NOMO-1 treated with DMSO at 0.1 percent for 48 hours (cell line): Measurements from ENCODE around the gene SAMD4A.

Experiments used
- DNase-seq: peaks from one replicate; lab custom pipeline; 2025; ENCODE audit not compliant: unreplicated experiment; lab: John Stamatoyannopoulos, UW

SAMD4A gene

DNA sequence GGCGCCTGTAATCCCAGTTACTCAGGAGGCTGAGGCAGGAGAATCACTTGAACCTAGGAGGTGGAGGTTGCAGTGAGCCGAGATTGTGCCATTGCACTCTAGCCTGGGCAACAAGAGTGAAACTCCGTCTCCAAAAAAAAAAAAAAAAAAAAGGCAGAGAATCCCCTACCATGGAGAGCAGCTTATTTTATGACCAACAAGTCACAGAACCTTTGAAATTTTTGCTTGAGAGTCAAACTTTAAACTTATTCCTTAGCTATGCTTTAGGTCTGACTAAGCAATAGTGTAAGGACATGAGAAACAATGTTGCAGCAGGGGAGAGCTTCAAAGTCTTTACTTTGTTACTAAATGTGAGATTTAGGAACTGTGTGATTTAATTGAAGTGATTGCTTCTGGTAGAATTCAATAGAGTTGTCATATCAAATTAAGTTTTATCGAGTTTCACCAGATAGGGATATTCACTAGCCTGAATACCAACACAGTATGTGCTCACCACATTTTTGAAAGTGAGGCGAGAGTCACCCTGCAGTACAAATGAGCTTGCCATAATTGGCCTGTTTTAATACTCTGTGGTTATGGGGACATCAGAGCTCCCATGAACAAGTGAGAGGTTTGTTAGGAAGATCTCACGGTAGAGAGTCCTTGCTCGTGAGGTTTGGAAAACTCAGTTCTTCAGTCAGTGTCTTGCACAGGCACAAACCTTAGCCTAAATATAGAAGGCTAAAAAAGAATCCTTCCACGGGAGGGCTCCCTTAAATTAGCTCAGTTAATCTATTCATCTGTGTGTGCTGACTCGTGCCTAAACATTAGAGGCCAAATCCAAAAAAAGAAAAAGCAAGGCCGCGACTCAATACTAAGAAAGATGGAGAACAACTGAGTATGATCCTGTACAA is 108.6 kb downstream of the SAMD4A start:
- DNase-seq = no peak

DNA sequence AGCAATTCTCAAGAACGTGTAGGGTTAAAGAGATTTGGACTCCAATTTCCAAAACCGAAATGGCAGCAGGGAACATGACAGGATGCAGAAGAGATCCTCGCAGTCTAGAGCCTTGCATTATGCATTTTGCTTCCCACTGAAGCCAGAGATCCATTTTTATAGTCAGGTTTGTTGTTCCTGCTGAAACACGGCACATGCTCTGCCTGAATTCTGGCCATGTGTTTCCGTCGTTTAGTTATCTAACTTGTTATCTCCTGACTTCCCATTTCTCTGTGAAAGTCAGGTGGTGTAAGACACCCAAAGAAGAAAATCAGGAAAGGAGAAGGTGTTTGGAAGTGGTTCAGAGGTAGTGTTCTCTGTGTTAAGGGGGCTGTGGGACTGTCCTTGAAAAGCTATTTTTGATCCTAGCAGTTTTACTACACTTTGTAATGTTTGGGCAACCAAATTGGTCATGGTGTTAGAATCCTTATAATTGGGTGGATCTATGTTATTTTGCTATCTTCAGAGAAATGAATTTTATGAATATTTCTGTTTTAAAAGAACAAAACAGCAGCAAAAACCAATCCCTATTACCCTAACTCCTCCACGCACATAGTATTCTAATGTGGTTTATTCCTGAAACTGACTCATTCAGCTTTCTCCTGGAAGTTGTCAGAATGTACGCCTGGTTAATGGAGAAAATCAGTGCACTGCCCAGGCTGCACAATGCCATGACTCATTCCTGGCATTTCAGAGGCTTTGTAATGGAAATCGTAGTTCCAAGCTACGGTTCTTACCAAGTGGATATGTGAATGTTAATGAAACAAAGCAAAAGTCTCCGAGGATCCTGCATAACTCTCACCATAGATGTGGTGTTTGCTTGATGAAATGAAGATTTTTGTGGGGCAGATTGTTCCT is 110.1 kb downstream of the SAMD4A start:
- no peak for DNase-seq

DNA sequence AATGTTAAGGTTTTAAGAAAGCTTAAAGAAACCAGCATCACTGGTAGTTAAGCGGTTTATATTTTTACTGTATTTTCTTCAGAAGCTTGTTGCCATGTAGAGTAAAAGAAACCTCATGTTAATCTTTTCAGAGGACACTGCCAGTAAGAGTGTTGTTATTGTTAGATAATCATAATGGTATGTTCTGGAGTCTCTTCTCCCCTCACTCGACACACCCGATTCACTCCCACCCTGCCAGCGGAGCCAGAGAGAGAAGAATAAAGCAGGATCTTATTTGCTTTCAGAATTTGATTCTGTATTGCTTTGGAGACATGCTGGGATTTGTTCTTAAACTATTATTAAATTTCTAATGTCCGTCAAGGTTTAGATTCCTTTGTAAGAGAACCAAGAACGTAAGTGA is 113.7 kb downstream of the SAMD4A start:
- no peak for DNase-seq

DNA sequence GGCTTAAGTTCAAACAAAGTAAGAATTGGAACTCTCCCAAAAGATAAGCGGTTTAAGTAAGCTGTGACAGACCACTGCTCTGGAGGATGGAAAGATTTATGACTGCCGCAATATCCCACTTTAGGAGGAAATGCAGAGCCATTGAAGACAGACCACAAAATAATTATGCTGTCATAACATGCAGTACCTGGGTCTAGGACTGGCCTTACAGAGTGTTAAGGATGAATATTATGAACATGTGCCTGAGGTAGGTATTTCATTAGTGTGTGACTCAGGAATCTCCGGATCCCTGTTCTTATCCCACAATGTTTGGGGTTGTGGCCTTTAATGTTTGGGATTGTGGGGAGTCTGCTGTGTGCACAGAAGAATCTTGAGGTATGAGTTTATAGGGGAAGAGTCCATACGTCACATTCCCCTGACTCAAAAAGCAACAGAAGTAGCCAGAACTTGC is 114.9 kb downstream of the SAMD4A start:
- DNase-seq = peak; percentile 29

DNA sequence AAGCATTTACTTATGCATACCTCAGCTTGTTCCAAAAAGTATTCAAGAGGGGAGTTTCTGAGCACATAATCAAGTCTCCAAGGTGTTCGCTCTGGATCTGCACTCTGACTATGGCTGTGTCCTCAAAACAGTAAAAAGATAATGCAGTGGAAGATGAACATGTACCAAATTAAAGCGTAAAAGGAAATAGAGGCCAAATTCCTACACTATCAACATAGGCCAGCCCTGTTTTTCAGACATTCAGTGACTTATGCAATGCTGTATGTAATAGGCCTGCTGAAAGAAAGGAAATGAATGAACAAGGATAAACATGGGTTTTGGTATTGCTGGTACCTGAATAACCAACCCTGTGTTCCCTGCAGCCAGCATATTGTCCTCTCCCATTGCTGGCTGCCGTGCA is 115.7 kb downstream of the SAMD4A start:
- no peak for DNase-seq

DNA sequence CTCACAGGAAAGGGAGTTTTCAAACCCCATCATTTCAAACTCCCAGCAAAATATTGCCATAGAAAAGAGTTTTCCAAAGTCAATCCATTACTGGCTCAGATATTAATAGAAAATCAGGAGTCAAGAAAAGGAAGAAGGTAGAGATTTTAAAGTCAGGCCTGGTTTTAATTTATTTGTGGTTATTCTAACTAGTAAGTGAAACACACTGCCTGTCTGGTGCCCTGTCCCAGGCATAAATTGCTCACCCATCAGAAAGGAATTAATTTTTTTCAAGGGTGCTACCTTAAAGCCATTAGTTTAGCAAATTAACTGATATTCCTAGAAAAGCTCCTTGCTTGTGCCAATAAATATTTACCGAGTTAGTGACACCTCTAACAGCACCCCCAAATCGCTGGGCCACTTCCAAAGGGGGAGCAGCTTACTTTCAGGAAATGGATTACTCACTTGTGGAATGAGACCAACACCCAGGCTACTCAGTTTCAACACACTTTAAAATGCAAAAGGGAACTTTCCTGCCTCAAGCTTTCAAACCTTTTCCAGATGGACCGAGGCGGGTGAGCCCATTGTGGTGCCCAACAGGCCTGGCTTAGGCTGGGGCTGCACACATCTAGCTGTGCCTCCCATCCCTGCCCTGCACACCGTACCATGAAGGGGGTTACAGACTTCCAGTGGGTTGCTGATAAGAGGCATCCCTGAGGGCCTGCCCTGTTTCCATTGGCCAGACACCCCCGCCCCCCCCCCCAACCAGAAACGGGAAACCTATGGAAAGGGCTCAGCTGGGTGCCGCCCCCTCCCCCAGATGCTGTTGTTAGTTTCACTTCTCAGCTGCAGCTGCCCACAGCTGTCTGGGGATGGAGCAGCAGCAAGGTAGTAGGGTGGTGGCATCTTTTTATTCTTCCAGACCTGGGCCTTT is 117.2 kb downstream of the SAMD4A start:
- no peak for DNase-seq

DNA sequence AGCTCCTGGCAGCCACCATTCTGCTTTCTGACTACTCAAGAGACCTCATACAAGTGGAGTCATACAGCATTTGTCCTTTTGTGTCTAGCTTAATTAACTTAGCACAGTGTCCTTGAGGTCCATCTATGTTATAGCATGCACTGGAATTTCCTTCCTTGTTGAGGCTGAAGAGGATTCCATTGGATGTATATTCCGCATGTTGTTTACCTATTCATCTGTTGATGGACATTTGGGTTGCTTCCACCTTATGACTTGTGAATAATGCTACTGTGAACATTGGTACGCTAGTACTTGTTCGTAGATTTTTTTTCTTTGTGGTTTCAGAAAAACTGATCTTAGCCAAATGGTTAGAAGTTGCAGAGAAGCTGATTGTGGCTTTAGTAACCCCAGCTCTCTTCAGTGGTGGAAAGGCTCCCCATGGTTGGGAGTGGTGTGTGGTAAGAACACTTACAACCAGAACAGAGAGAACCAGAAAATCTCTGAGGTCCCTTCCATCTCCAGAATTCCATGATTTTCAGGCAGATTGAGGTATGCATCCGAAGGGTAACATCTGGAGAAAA is 118.4 kb downstream of the SAMD4A start:
- DNase-seq = no peak

DNA sequence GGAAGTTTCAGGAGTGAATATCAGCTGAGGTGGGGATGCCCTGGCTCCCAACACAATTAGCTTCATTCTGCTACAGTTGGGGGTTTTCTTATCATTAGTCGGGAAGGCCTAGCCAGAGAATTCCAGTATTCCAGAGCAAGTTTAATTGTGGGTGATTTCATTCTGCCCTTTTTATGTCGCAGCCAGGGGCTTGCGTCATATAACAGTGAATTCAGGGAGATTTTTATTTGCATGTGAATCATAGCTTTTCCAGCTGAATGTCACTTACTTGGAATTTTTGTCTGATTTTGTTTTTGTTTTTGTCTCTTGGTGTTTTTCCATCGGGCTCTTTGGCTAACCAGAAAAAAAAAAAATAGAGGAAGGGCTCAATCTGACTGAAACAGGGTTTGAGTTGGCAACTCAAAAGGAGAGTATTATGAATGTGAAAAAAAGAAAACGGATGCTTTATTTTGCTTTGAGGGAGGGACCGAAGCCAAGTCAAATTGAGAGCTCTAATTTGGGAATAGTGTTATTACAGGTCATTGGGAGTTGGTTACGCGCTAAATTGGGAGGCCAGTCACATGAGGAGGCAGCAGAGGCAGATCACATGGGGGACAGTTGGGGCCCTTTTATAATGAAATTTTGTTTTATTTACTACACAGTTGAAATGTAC is 119.4 kb downstream of the SAMD4A start:
- DNase-seq = no peak

DNA sequence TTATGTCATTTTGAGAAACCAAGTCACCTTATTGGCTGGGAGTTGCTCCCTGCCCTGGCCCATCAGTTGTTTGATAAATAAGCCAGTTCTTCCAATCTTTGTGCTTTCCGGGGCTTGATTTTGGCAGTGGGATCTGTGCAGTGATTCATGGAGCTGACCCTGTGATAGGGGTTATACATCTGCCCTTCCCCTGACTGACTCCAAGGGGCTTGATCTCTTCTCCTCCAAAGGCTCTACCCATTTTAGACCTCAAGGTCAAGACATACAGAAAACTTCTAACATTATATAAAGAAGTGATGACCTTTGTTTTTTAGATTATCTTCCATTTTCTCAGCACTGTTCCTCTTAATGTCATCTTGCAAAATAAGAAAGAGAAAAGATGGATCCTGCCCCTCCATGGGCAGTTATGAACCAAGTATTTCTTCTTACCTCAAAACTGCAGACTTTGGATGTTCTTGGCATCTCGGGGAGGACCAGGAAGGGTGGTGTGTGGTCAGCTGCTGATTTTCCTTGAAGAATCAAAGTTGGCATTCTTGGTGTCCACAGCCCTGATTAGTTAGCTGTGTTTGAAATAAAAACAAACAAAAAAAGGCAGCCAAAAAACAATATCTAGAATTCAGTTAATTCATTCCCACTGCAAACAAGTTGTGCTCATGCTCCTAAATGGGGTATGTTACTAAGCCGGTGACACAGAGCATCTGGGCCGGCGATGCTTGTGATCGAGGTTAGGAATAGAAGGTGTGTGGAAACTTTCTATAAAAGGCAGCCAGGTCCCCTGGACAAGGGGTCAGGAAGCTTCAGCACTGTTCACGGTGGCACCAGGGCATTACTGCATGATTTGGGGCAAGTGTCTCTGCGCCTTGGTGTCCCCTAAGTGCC is 120.2 kb downstream of the SAMD4A start:
- DNase-seq = no peak

DNA sequence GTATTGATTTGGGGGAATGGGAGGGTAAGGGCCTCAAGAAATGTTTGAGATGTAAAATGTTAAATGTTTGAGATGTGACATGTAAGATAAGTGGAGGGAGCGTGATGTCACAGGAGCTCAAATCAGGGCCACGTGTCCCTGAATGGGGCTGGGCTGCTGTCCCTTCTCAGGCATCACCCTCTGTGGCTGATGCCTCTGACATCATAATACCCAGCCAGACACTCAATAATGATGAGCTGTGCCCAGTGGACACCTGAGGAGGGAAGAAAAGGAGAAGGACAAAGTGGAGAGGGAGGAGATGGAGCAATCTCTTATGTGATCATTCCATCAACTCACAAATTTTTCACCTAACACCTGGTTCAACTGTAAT is 120.8 kb downstream of the SAMD4A start:
- no peak for DNase-seq

DNA sequence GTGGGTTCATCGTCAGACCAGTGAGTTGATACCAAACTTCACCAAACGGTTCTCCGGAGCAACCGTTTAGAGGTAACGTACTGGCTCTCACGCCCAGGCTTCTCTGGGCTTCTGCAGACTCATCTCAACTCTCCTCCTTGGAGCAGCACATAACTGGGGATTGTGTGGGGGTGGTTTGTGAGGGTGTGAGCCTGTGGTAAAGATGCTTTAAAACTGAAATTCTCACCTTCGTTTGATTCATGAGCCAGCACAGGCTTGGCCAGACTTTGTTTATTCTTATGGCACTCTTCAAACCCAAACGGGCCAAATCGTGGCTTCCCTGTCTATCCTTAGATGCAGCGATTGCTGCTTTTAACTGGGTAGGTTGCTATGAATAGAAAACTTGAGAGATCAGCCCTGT is 121.3 kb downstream of the SAMD4A start:
- DNase-seq = no peak

DNA sequence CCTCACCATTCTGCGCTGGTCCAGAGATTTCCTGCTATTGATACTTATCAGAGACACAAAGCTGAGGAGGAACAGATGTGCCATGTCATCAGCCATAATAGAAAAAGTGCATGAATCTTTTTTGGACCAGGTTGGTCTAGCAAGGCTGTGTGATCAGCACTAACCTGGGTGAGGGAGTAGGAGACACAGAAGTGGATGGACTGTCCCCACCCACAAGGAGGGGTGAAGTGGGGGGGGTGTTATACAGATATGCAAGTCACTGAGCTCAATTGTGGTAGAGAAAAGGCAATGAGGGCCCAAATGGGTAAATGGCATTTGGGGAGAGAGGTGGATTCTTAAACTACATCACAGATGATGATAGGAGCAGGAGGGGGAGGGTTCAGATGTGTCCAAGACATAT is 123.0 kb downstream of the SAMD4A start:
- no peak for DNase-seq

DNA sequence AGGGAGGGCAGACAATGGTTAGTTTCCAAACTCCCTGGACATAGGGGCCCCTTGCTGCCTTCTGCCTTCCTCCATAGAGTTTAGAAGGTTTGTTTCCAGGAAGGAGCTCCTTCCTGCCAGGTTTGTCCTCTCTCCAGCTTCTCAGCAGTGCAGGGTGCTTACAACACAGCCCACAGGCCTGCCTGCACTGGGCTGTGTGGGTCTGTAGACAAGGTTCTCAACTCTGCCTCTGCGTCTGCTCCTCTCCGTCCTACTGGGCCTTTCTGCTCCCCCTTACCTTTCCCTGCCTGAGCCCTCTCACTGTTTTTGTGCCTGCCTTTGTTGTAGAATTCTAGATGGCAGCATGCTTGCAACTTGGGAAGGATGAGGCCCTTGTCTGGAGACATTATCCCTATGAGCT is 124.0 kb downstream of the SAMD4A start:
- DNase-seq = no peak

DNA sequence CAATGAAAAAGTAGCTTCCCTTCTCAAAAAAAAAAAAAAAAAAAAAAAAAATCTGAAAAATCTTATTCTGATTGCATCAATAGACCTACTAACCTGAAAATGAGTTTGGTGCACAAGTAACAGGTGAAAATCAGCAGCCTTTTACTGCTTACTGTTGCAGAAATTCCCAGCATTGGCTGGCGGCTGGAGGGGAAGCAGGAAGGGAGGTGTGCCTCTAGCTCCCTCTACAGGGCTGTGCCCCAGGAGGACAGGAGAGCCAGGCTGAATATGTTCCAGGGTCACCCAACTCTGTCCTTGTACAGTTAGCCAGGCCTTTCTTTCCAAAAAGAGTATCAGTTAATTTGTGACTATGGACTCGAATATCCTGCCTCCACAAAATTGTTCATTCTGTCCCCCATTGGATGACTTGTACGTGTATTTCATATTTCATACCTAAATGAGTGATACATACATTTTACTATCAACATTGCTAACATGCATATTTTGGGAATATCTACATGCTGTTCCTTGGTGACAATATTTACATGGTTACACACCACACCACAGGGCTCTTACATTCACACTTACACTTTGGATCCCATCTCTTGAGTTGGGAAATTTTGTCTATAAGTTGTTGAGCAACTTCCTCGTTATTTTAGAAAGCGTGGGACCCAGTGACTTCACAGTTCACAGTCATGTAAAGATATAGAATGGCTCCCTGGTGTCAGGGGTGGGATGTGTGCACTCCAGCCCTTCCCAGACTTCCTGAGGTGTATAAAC is 124.8 kb downstream of the SAMD4A start:
- no peak for DNase-seq

DNA sequence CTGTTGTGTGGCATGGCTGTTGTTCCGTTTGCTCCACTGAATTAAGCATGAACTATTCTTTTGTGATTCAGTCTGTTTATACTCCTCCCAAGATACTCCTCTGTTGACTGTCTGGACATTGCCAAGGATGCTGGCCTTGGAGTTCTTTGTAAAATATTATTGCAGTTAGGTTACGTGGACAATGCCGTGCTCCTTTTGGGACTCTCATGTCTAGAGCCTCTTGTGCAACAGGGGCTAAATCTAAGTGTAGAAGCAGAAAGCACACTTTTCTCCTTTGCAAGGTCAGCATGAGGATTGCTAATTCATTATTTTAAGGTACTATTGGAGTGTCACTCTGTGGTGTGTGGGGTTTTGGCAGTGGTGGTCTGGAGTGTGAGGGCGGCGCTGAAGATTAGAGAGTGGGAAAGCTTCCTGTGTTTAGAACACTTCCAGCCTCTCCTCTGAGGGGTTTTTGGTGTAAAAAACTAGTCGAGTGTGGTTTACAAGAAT is 125.4 kb downstream of the SAMD4A start:
- no peak for DNase-seq

DNA sequence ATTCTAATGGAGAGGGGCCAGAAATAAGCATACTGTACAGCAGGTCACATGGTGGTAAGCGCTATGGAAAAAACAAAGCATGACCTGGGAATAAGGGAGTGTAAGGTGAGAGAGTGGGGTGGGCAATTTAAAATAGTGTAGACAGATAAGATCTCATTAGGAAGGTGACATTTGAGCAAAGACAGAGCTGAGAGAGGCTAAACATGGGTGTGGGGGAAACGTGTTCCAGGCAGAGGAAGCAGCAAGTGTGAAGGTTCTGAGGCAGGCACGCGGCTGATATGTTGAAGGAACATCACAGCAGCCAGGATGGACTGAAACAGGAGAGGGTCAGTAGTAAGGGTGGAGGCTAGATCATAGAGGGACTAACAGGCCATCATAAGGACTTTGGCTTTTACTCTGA is 126.8 kb downstream of the SAMD4A start:
- DNase-seq = no peak

DNA sequence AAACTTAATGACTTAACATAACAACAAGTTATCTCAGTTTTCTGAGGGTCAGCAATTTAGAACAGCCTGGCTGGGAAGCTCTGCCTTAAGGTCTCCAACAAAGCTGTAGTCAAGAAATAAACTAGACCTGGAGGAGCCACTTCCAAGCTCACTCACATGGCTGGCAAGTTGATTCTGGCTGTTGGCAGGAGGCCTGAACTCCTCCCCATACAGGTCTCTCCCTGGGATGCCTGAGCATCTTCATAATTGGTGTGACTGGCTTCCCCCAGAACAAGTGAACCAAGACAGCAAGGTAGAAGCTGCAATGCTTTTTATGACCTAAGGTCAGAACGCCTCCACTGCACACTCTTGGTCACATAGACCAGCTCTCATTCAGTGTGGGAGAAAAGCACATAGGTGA is 128.3 kb downstream of the SAMD4A start:
- no peak for DNase-seq

DNA sequence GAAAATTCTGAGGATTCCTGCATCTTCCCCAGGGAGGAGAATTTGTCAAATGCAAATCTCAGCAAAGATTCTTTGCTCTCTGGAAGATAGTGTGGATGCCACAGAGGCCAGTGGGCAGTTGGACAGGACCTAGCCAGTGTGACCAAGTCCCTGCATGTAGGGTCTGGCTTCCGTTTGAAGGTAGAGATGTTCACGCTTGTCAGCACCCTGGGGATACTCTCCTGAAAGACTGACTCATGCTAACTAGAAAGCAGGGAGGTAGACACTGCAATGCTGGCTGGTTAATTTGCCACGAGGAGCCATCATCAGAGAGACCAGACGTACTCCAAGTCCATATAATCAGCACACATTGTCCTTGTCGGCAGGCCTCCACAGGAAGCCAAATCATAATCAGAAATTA is 130.1 kb downstream of the SAMD4A start:
- no peak for DNase-seq
